Islet of Langerhans (tissue), 1 donor: ENCODE measurements around the gene NHSL1.

ENCODE experiments used
- FAIRE-seq: peaks from one replicate; lab custom pipeline; 2011; peaks lifted over from hg19 to GRCh38; lab: Jason Lieb, UNC

Gene NHSL1

DNA sequence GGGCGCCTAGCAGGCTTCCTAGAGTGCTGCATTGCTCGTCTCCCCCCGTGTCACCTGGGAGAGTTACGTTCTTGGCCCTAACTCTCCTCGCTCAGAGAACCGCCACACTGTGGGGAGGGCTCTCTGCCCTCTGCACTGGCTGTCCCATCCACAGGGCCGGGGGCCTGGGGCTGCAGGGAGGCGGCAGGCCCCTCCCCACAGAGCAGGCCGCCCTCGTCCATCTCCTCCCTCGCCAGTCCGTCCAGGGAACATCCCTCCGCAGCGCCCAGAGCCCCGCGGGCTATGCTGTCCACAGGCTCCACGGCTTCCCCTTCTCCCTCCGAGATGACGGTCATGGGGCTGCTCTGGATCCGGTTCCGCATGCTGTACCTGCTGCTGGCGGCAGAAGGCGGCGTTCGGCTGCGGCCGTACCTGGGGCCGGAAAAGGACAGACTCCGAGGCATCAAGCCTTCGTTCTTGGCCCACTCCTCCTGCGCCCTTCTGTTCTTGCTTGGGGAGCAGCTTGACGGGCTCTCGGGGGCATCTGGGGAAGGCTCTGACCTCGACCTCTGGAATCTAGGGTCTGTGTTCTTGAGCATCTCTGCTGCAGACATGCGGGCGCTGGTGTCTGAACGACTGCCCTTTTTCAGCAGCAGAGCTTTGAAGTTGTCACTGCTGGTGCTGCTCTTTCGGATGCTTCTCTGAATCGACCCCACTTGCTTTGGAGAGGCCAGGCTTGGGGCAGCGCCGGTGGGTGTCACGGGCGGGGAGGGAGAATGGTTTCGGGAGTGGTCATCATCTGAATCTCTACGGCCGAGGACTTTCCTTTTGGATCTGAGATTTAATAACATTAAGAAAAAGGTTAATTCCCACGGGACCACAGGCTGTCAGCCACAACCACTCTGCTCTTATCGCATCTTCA, 75.0 kb downstream of the NHSL1 start:
- FAIRE-seq: no peak

DNA sequence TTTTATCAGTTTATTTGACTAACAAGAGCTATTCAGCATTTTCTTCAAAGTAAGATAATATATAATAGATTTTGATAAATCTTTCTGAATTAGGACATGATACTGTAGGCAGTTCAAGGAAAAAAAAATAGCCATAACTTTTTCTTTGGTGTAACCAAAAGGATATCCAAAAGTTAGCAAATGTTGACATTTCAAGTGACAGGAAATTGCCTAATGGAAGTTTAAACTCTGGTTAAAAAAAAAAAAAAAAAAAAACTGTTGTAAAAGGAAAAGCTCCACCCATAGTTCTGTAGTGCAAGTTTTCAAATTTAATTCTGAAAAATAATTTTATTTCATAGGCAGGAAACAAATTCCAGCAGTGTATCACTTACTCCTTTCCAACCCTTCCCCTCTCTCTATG, 76.4 kb downstream of the NHSL1 start:
- FAIRE-seq: no peak

DNA sequence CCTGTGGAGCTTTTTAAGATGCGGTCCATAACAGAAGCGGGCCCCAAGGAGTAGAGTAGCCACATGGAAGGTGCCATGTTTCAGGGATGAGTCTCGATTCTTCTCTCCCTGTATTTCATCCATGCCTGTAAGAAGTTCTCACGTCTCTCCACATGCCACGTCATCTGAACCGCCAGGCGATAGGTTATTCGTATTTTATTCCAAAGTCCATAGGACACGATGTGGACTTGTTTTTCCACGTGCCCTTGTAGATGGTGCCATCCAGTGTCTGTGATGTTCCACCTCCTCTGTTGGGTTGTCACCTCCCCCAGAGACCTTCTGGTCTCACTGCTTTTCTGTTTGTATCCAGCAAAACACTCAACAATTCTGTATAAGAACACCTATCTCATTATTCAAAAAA, 77.7 kb downstream of the NHSL1 start:
- no peak for FAIRE-seq

DNA sequence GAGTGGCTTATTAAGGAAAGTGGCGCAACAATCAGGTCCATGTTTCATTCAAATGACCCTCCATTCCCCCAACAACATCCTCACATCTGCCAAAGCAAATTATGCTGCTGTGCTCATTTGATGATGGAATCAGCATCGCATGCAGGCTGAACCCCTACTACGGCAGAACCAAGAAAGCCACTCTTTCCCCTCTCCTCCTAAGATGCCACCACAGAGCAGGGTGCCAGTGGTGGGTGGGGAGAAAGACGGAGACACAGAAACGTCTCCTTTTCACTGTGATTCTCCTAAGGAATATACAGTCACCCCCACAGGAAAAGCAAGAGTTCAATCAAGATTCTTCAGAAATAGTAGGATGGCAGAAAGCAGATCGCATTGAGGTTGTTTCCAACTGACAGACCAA, 78.2 kb downstream of the NHSL1 start:
- no peak for FAIRE-seq

DNA sequence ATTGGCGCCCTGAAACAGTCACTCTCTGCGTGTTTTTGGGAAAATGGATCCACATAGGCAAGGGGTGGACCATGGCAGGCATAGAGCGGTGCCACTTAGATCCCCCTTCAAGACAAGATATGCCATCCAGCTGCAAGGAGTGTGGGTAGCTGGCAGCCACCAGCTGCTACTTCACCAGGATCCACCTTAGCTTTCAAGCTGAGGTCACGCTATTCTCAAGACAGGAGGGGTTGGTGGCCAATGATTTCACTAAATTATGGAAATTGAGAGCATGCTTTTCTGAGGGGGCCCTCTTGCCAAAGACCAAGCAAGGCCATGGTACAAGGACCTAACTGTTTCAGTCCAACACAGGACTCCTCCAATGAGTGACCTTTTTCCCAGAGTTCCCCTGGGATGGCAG, 78.9 kb downstream of the NHSL1 start:
- no peak for FAIRE-seq

DNA sequence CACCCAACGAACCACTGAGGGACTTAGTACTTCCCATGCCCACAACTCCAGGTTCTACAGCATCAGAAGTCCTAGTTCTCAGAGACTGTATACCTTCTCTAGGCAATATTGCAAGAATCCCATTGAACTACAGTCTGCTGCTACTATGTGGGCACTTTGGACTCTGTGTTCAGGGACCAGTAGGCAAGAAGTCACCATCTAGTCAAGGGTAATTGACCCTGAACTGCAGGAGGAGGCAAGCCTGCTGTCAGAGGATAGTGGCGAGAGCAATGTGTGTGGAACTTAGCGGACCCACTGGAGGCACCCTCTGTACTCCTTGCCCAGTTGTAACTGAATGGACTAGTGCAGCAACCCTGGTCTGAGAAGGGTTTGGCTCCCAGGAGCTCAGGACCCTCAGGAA, 79.5 kb downstream of the NHSL1 start:
- no peak for FAIRE-seq

DNA sequence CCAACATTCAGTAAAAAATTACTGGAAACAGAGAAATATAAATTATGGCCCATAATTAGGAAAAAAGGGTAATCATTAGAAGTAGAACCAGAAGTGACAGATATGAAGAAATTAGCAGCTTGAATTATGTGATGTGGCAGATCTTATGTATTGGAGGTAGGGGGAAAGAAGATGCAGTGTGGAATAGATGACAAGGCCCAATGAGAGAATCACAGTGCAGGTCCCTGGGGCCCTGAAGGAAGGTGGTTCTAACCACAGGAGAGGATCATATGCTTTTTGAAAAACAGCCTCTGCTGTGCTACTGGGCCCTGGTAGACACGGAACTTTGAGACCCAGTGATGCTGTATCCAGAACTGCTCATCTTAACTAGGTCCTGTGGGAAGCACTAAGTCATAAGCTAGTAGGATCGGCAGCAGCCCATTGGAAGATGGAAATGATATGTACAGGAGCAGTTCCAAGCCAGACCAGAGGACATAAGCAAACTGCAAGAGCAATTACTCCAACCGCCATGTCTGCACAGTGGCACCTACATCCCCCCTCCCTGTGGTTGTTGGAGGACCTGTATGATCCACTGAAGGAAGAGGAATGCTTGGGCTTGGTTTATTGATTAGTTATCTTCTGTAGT, 81.1 kb downstream of the NHSL1 start:
- FAIRE-seq: no peak

DNA sequence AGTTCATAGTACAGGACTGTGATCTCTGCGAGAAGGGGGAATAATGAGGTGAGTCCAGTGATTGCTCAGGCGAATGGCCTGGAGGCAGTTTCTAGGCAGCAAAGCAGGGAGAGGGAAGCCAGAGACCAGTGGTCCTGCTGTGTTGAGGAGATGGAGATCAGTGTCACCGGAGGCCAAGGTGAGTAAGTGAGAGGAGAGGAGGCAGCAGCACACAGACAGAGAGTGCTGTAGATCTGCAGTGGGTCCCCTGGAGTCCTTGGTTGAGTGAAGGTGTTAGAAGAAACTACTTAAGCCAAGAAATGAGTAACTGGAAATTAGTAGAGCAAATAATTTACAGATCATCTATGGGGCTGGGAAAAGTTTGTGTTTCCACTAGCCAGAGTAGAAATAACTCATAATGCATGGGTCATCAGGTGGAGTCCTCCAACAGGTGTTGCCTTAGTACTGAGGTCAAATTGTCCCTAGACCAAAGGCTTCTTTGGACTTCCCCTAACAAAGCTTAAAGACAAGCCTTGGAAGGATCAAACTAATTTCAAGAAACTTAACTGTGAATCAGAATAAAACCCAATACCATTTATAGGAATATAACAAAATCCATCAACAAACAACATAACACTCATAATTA, 81.7 kb downstream of the NHSL1 start:
- FAIRE-seq: no peak

DNA sequence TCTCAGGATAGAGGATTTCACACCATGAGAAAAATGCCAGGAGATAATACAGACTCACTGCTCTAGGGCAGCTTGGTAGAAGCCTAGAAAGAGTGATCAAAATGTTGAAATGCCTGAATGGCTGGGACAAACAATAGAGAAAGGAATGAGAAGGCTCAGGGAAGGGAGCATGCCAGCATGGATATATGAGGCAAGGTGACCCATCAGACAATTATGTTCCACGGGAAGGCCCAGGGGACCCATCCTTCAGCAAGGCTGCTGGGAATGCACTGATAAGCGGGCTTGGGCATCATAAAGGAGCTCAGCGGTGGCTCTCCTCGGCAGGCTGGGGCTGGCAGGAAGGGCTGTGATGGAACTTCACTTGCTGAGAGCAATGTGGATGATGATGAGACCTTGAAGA, 83.1 kb downstream of the NHSL1 start:
- FAIRE-seq: no peak

DNA sequence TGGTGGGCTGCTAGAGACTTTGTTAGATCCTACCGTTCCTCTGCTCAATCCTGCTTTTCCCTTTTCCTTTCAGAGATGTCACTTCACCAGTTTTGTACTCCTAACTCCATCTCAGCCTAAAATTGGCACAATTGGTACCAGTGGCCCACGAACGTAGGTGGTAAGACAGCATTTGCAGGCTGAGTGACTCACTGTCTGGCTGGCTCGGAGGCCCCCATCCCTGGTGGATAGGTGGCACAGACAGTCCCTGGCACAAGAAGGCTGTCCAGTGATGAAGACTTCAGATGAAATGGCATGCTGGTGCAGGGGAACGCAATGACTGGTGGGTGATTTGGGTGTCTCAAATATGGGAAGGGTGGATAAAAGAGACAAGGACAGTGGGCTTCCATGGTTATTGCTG, 84.2 kb downstream of the NHSL1 start:
- no peak for FAIRE-seq

DNA sequence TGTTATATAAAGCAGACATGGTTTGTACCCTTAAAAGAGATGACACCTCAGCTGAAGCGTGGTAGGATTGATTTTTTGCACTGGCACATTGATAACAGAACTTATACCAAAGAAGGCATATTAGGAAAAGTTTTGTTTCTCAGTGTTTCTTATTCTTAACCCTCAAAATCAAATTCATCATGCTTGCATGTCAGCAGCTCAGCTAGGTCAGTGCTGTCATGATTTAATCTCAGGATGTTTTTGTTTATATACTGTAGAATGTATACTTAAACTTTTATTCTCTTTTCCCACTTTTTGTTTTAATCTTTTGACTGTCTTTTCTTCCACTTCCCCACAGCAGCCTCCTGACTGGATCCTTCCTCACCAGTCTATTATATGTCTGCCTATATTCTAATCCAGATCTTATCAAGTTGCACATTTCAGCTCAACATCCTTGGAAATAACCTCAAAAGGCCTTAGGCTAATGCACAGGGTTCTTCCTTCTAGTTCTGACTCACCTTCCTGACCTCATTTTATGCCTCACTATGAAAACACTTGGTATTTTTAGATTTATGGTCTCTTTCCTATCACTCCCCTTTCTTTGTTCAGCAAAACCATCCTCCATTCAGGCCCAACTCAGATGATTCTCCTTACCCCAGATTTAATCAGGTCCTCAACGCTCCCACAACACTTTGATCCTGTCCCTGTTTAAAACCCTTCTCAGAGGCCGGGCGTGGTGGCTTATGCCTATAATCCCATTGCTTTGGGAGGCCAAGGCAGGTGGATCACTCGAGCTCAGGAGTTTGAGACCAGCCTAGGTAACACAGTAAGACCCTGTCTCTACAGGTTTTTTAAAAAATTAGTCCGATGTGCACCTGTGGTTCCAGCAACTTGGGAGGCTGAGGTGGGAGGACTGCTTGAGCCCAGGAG, 88.1 kb downstream of the NHSL1 start:
- FAIRE-seq: no peak

DNA sequence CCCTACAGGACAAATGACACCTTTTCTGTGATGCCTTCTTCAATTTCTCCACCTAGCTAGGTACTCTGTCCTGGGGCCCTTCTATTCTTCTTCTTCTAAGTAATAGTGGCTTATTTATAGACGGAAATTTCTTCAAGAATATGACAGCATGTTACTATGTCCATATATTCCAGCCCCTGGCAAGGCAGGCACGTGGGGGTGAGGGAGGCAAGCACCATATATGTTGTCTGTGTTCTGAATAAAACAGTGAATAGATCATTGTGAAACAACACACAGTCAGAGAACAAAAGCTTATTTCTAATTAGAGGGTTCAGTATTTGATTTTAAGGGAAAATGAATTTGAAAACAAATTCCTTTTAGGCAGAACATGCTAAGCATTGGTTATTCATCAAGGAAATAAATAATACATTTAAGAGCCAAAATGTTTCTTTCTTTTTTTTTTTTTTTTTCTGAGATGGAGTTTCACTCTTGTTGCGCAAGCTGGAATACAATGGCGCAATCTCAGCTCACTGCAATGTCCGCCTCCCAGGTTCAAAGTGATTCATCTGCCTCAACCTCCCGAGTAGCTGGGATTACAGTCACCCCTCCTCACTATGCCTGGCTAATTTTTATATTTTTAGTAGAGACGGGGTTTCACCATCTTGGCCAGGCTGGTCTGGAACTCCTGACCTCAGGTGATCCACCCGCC, 89.1 kb downstream of the NHSL1 start:
- no peak for FAIRE-seq

DNA sequence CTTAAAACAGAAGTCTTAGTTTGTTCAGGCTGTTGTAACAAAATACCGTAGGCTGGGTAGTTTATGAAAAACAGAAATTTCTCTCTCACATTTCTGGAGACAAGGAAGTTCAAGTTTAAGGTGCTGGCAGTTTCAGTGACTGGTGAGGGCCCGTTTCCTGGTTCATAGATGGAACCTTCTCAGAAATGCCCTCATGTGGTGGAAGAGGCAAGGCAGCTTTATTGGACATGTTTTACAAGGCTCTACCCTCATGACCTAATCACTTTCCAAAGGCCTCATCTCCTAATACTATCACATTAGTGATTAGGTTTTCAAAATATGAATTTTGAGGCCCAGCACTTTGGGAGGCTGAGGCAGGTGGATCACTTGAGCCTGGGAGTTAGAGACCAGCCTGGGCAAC, 92.9 kb downstream of the NHSL1 start:
- no peak for FAIRE-seq

DNA sequence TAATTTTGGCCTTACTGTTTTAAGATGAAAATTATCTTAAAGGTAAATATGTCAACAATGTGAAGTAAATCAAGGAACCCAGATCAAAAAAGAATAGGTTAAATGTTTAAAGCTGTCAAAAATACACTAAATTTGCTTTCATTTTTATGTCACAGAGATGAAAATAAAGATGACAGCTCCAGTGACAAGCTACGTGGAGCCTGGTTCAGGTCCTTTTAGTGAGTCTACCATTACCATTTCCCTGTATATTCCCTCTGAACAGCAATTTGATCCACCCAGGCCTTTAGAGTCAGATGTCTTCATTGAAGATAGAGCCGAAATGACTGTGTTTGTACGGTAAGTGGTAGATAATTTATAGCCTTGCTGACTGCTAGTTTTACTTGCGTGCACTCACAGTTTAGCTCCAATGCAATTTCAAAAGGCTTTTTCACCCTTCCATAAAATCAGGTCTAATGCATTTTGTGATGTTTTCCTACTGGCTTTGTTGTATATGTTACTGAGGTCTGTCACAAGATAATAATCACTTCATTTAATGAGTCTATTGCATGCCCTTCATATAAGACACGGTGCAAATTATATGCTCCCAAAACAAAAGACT, 93.4 kb downstream of the NHSL1 start:
- FAIRE-seq: no peak

DNA sequence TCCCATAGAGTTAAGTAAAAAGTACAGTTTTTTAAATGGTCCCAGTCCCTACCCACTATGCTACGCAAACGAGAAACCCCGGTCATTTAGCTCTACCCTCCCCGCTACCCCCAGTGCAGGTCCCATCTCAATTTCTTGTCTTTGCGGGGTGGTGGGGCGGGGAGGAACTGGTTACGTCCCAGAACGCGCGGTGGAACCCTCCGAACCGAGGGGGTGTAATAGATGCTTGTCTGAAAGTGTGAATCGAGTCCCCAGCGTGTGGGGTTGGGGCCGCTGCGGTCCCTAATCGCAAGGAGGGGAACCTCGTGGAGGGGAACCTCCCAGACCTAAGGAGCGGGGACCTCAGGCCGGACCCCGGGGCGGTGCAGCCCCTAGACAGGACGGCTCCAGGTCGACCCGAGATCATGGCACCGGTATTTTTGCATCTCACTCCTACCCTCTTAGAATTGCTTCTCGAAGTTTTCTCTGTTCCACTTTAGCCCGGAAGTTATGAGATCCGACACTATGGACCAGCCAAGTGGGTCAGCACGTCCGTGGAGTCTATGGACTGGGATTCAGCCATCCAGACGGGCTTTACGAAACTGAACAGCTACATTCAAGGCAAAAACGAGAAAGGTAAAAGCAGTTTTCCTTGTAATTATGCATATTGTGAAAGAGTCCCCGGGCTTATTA, 94.5 kb downstream of the NHSL1 start:
- FAIRE-seq: no peak

DNA sequence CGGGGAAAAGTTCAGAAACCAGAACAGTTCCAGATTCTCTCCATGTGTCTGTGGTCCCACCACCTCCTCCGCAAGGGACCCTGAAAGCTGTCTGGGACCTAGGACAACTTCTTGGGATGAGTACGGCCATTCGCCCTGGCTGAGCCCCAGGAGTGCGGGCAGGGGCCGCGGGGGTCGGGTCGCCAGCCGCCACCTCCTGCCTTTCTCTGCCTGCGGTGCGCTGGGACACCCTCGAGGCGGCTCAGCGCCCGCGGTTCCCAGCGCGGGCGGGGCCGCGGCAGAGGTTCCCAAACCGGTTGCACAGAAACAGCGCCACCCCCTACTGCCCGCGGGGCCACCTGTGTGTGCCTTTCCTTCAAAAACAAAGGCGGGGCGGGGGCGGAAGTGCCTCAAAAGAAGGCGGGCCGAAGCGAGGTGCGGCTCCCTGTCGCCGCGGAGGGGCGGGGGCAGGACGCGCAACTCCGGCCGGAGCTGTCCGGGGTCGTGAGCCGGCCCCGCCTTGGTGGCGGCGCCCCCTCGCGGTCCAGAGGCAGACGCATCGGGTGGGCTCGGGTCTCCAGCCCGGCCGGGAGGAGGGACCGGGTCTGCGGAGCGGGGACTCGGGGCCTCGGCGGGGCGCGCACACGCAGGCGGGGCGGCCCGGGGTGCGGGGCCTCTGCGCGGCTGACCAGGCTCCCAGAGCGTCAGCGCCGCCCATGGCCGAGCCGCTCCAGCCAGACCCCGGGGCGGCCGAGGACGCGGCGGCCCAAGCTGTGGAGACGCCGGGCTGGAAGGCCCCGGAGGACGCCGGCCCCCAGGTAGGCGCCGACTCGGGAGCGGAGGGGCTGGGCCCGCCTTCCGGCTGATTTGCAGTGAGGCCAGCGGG, 95.3 kb downstream of the NHSL1 start, which contains the start of gene HEBP2:
HEBP2 (plus strand) TSS at position 423 of the 865 bp plus-strand sequence; CDS start at position 696, 273 bp downstream.
- FAIRE-seq: no peak

DNA sequence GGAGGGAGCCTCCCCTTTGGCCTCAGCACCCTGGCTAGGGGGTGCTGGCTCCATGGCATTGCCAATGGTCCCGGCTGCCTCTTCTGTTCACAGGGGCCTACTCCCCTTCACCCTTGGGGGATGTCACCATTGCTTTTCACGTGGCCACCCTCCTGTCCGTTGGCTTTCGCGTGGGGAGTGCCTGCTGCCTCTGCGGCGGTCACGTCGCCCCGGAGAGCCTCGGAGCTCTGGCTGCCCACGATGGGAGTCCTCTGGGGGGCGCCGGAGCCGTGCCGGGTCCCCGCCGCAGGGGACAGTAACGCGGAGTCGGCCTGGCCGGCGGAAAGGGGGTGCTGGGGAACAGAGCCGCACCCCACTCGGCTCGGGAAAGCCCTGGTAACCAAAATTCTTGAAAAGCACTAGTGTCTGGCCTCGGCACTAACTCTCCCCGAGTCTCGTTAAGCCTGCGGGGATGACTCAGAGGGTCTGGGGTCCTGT, 95.9 kb downstream of the NHSL1 start:
- FAIRE-seq: no peak

DNA sequence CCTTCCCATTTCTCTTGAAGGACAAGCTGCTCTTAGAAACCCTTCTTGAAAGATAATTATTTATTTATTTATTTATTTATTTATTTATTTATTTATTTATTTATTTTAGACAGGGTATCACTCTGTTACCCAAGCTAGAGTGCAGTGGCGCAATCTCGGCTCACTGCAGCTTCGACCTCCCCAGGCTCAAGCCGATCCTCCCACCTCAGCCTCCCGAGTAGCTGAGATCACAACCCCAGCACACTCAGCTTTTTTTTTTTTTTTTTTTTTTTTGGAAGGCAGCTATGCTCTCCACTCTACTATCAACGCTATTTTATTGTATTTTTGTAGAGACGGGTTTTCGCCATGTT, 96.5 kb downstream of the NHSL1 start:
- FAIRE-seq: no peak

DNA sequence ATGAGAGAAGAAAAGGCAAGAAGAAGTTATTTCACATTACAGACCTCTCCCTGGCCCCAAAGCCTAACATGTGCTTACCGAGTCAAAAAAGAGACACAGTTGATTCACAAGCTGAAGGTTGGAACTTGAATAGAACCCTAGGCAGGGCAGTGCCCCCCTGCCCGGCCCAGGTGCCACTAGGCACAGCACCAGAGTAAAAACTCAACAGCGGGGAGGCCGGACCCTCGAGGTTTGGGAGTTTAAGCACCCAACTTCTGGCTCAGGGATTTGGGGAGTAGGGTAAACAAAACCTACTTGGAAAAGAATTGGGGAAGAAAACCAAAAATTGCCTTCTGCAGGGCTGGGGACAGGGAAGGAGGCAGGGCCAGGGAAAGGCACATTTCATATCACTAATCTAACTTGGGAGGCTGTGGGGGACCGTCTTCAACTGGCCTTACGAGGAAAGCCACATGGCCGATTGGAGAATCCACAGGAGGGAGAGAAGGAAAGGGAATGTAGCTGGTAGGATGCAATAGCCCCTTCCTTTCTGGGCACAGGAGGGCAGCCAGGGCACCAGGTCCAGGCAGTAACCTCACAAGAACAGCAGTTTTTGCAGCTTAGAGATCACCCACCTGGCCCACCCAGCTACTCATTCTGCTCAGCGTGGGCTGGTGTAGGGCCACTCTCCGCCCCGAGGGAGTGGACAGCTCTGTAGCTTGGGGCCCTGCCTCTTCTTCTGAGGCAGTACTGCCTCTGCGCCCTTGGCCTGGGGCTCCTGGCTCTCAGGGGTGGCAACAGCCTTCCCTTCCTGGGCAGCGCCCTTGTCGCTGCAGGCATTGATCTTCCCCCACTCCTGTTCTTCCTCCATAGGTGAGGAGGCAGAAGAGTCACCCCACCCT, 97.1 kb downstream of the NHSL1 start:
- FAIRE-seq: no peak
